HG03558 (cell line): ENCODE data around the gene DYNC1I1.

Experiments
- ATAC-seq: cut with Tn5 transposase; IDR thresholded peaks from one replicate; pipeline ENCODE4 v1.9.1; 2021; ENCODE audit warnings: moderate number of reproducible peaks; ENCODE audit not compliant: unreplicated experiment; ENCODE audit errors: extremely low read depth

Gene DYNC1I1

DNA sequence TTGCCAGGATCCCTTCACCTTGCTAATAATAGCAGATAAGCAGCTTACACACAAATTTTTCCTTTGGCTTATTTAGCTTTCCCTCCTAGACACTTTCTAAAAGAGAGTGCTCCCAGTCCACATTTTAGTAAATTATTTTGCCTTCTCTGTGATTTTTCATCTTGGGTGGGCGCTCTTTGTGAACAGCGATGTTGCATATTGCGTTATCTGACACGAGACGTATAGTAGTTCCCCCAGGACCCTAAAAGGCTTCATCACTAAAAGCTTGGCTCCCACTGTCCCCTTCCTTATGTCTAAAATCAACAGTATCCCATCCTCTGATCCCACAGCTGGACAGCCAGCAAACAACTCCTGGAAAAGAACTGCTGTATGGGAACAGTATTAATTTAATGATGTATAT lies 232.9 kb downstream of the DYNC1I1 start:
- no peak for ATAC-seq

DNA sequence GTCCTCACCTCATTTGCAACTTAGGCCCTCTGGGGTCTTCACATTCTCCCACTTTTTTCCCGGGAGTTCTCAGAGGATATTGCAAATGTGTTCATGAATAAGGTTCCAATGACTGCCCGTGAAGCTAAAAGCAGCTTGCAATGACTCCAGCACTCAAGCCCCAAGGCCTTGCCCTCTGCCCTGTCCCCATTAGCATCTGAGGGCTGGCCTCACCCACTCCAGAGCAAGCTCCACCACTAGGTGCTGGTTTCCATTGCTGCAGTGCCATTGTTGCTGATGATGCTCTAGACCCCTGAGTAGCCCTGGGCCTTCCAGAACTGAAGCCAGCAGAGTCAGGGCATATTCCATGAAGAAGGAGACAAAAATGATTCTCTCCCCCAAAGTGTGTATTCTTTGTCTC lies 236.8 kb downstream of the DYNC1I1 start:
- no peak for ATAC-seq

DNA sequence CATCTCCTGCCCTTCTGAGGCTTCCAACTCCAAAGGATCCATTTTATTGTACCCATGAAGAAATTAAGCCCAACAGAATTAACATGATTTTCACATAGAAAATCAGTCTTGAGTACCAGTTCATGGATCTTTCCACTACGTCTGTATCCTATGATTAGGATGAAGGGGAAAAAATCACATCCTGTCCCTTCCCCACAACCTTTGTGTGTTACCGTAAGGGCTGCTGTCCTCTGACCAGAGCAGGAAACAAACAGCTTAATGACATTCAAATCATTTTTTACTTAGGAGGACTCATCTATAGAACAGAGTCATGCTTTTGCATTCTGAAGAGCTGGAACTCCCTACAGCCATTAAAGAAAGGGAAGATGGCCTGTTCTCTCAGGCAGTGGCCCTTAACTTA lies 241.5 kb downstream of the DYNC1I1 start:
- ATAC-seq = no peak

DNA sequence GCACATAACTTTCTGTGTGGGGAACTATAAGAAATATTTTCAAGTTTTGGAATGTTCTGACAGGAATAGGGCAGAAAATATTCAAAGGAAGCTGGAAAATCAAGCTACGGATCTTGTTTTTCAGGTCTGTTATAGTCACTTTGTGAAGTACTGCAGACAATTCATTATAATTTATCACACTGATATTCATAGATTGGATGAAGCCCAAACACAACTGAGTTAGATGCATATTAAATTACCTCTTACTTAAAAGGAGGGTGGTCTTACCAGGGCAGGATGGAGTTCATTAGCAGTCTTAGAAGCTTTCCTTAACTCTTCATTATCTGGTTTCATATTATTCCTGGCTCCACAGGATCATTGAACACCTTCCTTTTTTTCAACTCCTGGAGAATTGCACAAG lies 242.3 kb downstream of the DYNC1I1 start:
- no peak for ATAC-seq

DNA sequence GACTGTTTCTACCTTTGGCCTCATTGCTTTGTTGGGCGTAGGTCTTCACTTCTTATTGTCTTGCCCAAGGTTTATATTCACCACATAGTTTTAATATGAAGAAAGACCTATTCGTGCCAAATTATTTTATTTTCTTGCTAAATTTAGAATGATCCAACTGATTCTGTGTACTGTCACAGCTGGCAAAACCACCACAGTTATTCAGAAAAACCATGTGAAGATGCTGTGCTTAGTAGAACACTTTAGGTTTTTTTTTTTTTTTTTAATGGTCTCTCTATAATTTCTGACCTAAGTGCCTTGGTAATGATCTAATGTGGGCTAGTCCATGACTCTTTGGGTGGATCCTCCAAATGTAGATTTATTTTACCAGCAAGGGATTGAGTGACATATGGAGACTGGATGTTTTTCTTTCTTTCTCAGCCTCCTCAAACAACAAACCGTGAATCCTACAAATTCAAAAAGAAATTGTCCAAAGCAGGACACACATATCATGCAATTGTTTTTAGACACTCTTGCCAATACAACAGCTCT lies 243.8 kb downstream of the DYNC1I1 start:
- ATAC-seq = no peak

DNA sequence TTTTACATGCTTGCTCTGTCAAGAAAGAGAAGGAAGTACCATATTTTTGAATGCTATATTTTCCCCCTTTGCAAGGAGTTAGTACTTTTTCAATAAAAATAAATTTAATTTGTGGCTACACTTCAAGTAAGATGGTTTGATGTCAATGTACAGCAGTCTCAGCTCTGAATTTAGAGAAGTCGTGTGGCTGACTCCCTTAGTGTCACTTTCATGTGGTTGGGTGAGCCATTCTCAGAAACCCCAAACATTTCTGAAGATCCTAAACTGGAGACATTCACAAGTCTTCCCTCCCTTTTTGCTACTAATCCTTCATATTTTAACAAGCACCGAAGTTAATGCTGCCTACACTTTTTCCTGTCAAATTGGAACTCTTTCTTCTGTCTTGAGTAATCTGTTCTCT lies 244.4 kb downstream of the DYNC1I1 start:
- no peak for ATAC-seq

DNA sequence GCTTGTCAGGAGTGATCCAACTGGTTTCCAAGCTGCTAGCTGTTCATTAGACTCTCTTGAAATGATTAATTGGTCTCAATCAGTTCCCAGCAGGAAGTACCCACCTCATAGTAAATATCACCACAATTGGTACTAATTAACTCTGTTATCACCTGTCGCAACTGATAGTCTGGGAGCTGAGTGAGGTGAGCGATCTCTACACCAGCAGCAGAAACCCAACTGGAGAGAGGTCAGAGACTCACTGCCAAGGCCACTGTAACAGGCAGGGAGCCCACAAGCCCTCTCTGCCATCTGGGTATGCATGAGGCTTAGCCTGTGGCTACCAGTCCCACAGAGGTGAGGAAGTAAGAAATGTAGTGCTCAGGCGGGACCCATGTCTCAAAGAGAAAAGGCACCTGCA lies 245.5 kb downstream of the DYNC1I1 start:
- no peak for ATAC-seq

DNA sequence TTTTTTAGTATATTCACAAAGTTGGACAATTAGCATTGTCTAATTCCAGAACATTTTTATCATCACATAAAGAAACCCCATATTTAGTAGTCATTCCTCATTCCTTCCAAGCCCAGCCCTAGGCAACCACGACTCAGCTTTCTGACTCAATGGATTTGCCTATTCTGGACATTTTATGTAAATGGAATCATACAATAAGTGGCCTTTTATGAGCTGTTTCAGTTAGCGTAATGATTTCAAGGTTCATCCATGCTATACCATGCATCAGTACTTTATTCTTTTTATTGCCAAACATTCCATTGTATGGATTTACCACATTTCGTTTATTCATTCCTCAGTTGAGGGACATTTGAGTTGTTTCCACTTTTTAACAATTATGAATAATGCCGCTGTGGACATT lies 249.2 kb downstream of the DYNC1I1 start:
- ATAC-seq = no peak

DNA sequence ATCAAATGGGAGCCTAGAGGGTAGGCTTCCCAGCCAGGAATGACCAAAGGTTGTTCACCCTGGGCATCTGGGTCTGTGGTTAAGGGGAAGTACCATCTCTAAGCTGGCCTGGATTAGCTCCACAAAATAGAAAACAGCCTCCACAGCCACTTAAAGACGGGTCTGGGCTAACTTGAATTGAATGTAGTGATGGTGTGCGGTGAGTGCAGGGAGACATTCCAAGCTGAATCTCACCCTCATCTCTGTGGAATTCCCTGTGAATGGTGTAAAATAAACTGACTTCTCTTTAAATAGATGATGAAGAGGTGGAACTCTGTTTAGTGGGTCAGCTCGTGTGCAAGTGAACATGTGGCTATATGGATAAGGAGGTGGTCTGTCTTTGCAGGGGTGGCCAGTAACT lies 251.0 kb downstream of the DYNC1I1 start:
- no peak for ATAC-seq

DNA sequence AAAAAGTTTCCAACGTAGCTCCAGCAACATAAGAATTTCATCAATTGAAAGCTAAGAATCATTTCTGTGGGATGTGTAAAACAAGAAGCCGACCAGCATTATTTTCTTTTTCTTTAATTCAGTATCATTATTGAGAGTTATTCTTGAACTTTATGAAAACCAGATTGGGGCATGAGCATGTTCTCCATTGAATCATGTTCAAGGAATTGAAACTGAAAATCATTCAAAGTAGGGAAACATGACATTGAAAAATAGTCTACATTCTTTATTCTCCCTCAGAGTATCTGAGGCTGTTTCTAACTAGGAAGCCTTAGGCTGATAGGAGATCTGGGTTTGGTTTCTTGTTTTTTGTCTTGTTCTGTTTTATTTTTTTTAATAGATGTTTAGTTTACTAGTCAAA lies 253.7 kb downstream of the DYNC1I1 start:
- ATAC-seq = no peak

DNA sequence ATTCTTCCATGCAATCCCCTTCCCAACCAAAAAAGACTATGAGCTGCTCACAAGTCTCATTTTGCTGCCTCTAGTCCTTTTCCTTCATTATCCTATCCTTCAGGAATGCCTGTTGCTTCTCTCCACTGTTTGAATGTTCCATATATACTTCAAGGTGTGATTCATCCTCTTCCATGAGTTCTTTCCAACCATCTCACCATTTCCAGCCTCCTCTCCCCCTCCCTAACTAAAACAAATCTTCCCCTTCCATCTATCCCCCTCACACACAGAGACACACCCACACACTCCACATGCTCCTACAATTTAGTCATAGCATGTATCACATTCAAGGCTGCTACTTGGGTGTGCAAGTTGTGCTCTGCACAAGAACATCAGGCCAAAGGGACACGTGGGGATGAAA lies 254.3 kb downstream of the DYNC1I1 start:
- no peak for ATAC-seq

DNA sequence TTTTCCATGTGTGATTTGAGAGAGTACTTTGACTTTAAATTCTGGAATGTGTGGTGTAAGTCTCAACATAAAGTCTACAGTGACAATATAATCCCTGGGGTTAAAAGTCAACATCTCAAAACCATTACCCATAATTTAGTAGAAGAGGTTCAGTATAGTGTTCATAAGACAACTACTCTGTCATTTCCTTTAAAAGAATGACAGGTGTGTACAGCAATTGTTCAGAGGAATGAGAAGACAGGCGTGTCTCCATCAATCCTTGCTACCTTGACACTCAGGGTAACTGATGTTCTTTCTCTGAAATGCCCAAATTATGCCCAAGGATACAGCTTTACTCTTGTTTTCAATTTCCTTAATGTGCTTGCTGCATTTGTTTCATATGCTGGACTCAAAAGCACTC lies 256.4 kb downstream of the DYNC1I1 start:
- ATAC-seq = no peak

DNA sequence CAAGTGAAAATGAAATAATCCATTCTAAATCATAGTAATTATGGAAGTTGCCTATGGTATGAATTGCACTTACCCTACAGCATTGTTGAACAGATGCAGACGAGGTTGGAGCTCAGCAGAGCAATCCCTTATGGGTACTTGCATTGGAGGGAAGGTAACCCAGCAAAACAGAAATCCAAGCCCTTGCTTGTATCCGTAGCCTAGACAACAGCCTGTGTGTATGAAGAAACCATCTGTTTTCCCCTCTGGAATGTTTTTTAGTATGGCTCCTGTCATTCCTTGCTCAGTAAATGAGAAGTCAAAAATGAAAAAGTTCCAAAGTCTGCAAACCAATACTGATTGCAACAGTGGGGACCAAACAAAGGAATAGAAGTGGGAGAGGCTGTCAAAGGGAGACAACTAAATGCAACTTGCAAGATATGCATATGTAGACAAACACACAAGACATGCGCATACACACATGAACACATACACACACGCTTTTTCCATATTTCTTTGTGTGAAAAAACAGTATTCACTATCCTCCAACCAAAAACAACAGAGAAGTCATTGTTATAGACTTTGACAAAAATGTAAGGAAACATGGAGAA lies 260.8 kb downstream of the DYNC1I1 start:
- ATAC-seq = no peak

DNA sequence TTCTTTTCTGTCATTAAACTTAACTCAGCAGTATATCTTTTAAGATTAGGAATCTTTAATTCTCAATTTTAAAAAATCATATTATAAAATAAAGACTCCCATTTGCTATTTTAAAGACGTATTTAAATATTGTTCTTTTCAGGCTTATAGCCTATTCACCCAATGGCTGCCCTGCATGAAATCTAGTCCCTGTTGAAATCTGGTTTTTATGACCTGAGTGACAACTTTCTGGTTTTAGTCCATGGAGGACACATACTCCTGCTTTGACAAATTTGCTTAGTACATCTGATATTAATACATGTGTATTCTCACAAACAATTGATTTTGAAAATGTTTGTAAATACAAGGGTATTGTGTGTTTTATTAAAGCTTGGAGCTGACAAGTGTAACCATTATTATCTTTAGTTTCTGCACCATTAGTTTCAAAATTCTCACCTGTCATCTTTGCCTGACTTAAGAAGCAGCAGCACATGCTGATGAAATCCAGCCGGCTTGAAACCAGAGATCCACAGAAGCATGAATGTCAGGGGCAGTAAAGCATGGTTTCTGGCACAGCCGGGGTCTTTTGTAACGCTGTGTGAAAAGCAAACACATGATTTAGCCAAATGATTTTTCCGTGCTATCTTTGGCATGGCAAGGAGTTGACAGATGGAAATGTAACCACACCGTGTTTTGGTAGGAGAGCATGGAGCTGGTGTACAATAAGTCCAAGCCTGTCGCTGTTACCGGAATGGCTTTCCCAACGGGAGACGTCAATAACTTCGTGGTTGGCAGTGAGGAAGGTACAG lies 262.8 kb downstream of the DYNC1I1 start:
- no peak for ATAC-seq

DNA sequence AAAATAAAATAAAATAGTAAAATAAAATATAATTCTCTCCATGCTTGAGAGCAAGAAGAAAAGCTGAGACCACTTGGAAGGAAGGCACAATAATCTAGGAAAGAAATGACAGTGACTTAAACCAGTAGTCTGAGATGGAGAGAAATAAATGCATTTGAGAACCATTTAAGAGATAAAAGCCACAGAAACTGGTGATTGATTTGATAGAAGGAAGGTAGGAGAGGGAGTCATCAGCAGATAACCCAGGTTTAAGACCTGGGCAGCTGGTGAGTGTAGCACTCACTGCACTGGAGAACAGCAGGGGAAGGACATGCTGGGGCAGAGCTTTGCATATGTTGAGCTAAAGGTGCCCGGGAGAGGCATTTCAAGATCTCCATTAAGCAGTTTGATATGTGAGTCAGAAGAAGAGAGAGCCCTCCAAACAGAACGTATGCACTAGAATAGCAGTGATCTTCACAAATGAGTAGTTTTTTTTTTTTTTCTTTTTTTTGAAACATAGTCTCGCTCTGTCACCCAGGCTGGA lies 268.0 kb downstream of the DYNC1I1 start:
- no peak for ATAC-seq

DNA sequence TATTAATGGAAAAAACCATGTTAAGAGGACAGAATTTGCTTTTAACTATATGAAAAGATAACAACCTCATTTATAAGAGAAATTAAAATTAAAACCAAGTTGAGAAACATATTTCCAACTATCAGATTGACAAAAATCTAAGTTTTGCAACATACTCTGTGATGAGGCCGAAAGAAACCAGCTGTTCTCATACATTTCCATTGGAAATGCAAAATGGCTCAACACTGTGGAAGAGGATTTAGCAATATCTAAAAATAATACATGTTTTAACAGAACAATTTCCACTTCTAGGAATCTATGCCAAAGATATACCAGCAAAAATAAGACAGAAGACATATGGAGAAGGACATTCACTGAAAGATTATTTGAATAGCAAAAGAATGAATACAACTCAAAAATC lies 268.8 kb downstream of the DYNC1I1 start:
- ATAC-seq = no peak

DNA sequence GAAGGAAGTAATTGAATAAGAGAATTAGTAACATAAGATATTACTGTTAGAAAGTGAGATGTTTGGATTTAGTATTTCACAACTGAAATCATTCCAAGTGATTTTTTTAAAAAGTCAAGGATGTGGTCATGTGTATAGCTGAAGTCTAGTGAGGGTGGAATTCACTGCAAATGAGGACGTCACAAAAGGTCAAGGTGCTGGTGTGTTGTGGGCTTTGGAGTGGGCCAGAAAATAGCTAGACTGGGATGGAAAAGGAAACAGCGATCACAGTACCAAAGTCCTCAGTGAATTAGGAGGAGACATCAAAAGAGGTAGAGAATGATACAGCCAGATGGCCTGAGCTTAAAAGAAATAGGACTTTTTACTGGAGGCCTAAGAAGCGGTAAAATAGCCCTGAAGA lies 272.8 kb downstream of the DYNC1I1 start:
- no peak for ATAC-seq

DNA sequence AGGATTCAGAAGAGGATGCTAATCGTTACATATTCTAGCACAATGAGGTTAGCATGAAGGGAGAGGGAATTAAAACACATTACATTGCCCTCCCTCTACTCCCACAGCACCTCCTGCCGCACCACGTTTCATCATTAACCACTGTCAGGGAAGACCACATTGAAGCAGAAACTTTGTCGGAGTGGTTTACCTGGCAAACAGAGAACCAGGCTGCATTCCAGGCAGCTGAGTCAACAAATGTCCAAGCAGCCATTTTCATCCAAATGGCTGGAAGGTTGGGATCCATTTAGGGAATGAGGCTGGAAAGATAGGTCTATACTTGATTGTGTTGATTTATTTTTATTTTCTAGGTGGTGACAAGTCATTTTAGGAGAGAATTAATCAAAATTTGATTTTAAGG lies 273.6 kb downstream of the DYNC1I1 start:
- no peak for ATAC-seq

DNA sequence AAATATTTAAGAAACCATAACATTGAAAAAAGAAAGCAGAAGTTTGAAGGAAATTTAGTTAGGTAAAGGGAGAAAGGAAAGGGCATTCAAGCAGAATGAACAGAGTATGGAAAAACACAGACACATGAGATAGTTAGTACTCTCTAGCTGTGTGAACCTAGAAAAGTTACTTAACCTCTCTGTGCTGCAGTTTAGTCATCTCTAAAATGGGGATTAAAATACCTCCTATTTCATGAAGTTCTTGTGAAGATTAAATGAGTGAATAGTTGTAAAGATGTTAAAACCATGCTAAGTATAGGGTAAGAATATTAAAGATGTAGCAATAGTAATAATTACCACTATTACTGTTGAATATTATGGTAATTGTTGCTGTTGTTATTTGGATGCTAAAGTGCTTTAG lies 279.9 kb downstream of the DYNC1I1 start:
- ATAC-seq = no peak

DNA sequence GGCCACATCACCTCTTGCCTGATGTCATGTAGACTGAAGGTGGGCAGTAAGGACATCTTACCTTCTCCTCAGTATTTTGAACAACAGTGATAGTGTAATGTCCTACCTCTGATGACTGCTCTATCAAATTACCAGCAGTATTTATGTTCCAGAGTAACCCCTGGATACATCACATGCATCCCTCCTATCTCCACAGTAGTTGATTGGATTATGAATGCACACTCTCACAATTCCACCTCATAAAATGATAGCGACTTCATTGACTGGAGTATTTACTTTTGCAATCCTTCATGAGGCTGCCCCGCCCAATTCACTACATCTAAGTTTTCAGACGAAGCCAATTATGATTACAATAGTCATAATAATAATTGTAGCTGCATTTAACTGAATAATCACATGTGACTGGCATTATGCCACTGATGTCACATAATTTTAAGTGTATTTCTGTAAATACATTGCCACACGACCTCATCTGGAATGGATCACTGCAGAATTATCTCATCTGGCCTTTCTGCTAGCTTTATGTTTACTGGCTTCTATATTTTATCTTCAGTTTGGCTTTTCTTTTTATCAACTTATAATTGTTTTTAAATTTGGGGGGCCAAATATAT lies 280.6 kb downstream of the DYNC1I1 start:
- no peak for ATAC-seq

DNA sequence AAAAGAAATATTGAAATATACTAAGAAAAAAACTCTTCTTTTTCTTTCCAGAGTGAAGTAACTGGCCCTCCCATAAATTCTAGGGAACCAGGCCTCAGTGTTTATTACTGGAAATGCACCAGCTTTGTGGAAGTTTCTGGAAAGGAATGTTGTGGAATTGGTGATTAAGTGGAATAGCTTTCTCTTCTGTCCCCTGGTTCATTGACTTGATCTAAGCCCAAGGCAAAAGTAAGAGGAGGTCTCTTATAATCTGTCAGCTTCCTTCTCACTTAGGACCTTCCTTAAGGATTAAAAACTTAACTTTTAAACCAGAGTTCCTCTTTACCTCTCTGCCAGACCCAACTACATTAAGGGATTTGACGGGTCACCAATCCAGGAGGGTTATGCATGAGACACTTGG lies 283.4 kb downstream of the DYNC1I1 start:
- no peak for ATAC-seq
